GM21576 (cell line): Measurements from ENCODE around the gene FGF7.
"Not testable (repeated sequence)": the region's sequence is repeated elsewhere in the genome, so short reads cannot be mapped to it uniquely, and the experiment has no call there.

Experiments used
- ATAC-seq: cut with Tn5 transposase; IDR thresholded peaks from one replicate; pipeline ENCODE4 v1.9.1; 2021; ENCODE audit warnings: mild to moderate bottlenecking, moderate library complexity; ENCODE audit not compliant: unreplicated experiment

Gene FGF7

GRCh38 chr15:49492151-49492550 lies 69.1 kb downstream of the FGF7 start:
- no peak for ATAC-seq

GRCh38 chr15:49492830-49493229 lies 69.8 kb downstream of the FGF7 start:
- ATAC-seq, result no peak

- ATAC-seq, result no peak
Observed at GRCh38 chr15:49494842-49495241, 71.8 kb downstream of the FGF7 start.

GRCh38 chr15:49495993-49496753 lies 73.1 kb downstream of the FGF7 start:
- no peak for ATAC-seq

- no peak for ATAC-seq
Observed at GRCh38 chr15:49501586-49501985, 78.5 kb downstream of the FGF7 start.

GRCh38 chr15:49506341-49506740 lies 83.3 kb downstream of the FGF7 start:
- ATAC-seq, result no peak

GRCh38 chr15:49507261-49507660 lies 84.2 kb downstream of the FGF7 start:
- ATAC-seq, result no peak

- not testable (repeated sequence) for ATAC-seq
Observed at GRCh38 chr15:49512739-49513138, 89.7 kb downstream of the FGF7 start.

GRCh38 chr15:49521802-49522201 lies 98.8 kb downstream of the FGF7 start:
- ATAC-seq, result no peak

GRCh38 chr15:49528289-49528688 lies 105.2 kb downstream of the FGF7 start:
- ATAC-seq, result no peak

- no peak for ATAC-seq
Observed at GRCh38 chr15:49530092-49530491, 107.0 kb downstream of the FGF7 start.
